ENCODE results near the gene HNF1B. TPM values are rescaled to one million over a fixed set of nuclear protein-coding genes. Genes with fewer than 3 reads are reported as not detected.

HNF1B gene
- total RNA-seq, 2 experiments from 2014 or later = not detected

- Mint-ChIP-seq H3K27me3 (no peaks in the 10 kb centered on the region), H3K4me3 (no peak overlapping the region), H3K27ac (no peak overlapping the region), H3K36me3 (ENCODE audit: low read depth) (peaks cover 87% of the 10 kb centered on the region), H3K9me3 (no peaks in the 10 kb centered on the region), H3K4me1 (ENCODE audit: low read depth) (peaks cover 38% of the 10 kb centered on the region)
- Histone ChIP-seq H3K4me1 (ENCODE audit: insufficient read depth, low read length) (peaks cover 9% of the 10 kb centered on the region), H3K4me3 (ENCODE audit: low read length) (no peak overlapping the region), H3K9me3 (ENCODE audit: control insufficient read depth in 1 of 2, insufficient read depth in 1 of 2, low read length in 2 of 2) (no peaks in the 10 kb centered on the region), H3K36me3 (ENCODE audit: insufficient read depth, low read length) (peaks cover 41% of the 10 kb centered on the region), H3K27me3 (ENCODE audit: control insufficient read depth in 1 of 2, insufficient read depth in 2 of 2, low read length in 2 of 2) (no peaks in the 10 kb centered on the region), H3K27ac (ENCODE audit: low read depth in 1 of 2, low read length in 2 of 2) (no peak overlapping the region)
- CTCF ChIA-PET = interaction anchor here (0.9 to 1.5 kb wide), 2 partner anchors 28 to 33 kb away, joined by 3 to 4 read pairs; no protein-coding TSS in a partner anchor
- POLR2A ChIA-PET = no interaction called here
- TF ChIP-seq CTCF (IDR thresholded peaks at IDR 0.05) = no peak
- intact Hi-C loops (cut with DNase I, micrococcal nuclease) = no loop called here
- DNase-seq = no peak
- ATAC-seq (ENCODE audit: poor library complexity) = no peak
These were observed 106.9 kb downstream of the HNF1B start for GRCh38 chr17:37637956-37638355.

Other genes starting within 250 kb of the HNF1B start
- gene SYNRG, start 135.6 kb downstream of the HNF1B start, total RNA-seq = 10 to 100 TPM; 40.0 to 45.8 TPM
- 10 to 100 TPM; 27.4 to 30.1 TPM for gene DDX52, start 101.6 kb downstream of the HNF1B start, total RNA-seq
- not detected for gene TBC1D3K, start 179.4 kb upstream of the HNF1B start, total RNA-seq
- gene TBC1D3L, start 244.0 kb upstream of the HNF1B start, total RNA-seq = 1 to 10 TPM in 1 of 2 experiments, under 1 TPM in 1; 0.42 to 1.1 TPM